ENCODE results near the gene SEZ6L2. TPM values are rescaled to one million over a fixed set of nuclear protein-coding genes. Genes with fewer than 3 reads are reported as not detected.

The SEZ6L2 gene
- total RNA-seq, 1 donor from 2014 or later = 29.1 TPM

- Mint-ChIP-seq H3K4me3 (peak overlapping the region; percentile 94), H3K4me1 (peaks cover 9% of the 10 kb centered on the region), H3K27ac (no peak overlapping the region), H3K36me3 (peaks cover 11% of the 10 kb centered on the region), H3K9me3 (no peaks in the 10 kb centered on the region), H3K27me3 (ENCODE audit: low read depth) (no peaks in the 10 kb centered on the region)
- no peak for TF ChIP-seq CTCF (IDR thresholded peaks at IDR 0.05; ENCODE audit: unreplicated experiment)
- DNase-seq (ENCODE audit: low spot score in 2 of 2, unreplicated experiment in 2 of 2) = no peak
Observed at GRCh38 chr16:29860218-29860617, 39.1 kb downstream of the SEZ6L2 start.

DNA sequence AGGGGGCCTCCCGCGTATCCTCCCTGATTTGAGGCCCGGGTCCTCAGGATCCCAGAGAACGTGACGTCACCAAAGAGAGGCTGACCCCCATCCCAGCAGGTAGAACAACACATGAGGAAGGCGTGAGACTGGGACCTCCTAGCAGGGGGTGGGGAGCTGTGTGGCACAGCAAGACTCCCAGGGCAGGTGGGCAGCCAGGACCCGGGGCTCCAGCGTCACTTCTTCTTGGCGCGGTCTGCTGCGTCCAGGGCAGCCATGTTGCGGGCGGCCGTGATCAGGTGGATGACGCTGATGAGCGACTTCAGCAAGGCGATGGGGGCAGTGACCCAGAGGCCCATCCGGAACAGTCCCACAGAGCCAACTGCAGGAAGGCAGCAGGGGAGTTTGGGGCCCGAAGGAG is 40.4 kb downstream of the SEZ6L2 start:
- no peaks in the 10 kb centered on the region for H3K27me3 Mint-ChIP-seq (ENCODE audit: low read depth)
- no peaks in the 10 kb centered on the region for H3K9me3 Mint-ChIP-seq
- H3K4me1 Mint-ChIP-seq = peaks cover 9% of the 10 kb centered on the region
- H3K4me3 Mint-ChIP-seq = no peak overlapping the region
- peaks cover 11% of the 10 kb centered on the region for H3K36me3 Mint-ChIP-seq
- no peak overlapping the region for H3K27ac Mint-ChIP-seq
- TF ChIP-seq CTCF (IDR thresholded peaks at IDR 0.05; ENCODE audit: unreplicated experiment) = no peak
- DNase-seq (ENCODE audit: low spot score in 2 of 2, unreplicated experiment in 2 of 2) = no peak

- Mint-ChIP-seq H3K4me3 (no peak overlapping the region), H3K27ac (no peak overlapping the region), H3K27me3 (ENCODE audit: low read depth) (no peaks in the 10 kb centered on the region), H3K4me1 (peaks cover 8% of the 10 kb centered on the region), H3K9me3 (no peaks in the 10 kb centered on the region), H3K36me3 (peaks cover 11% of the 10 kb centered on the region)
- no peak for DNase-seq (ENCODE audit: low spot score in 2 of 2, unreplicated experiment in 2 of 2)
- no peak for TF ChIP-seq CTCF (IDR thresholded peaks at IDR 0.05; ENCODE audit: unreplicated experiment)
Observed at GRCh38 chr16:29858149-29858849, 41.1 kb downstream of the SEZ6L2 start.

DNA sequence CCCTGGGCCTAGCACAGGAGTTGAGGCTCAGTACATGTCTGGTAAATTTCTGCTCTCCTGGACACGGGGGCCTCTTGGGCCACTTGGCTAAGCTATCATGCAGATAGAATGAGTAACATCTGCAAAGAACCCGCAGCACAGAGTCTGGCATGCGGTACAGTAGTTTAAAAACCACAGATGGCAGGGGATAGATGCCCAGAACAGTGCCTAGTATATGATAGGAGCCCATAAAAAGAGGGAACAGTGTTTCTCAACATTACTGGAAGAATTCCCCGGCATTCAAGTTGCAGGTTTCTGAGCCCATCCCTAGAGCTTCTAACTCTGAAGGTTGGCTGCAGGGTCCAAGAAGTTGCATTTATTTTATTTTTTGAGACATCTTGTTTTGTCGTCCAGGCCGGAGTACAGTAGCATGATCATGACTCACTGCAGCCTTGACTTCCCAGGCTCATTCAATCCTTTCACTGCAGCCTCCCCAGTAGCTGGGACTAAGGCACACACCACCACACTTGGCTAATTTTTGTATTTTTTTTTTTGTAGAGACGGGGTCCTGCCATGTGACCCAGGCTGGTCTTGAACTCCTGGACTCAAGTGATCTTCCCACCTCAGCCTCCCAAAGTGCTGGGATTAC is 42.1 kb downstream of the SEZ6L2 start:
- TF ChIP-seq CTCF (IDR thresholded peaks at IDR 0.05; ENCODE audit: unreplicated experiment) = no peak
- Mint-ChIP-seq H3K4me3 (no peak overlapping the region), H3K27me3 (ENCODE audit: low read depth) (no peaks in the 10 kb centered on the region), H3K9me3 (no peaks in the 10 kb centered on the region), H3K36me3 (peaks cover 11% of the 10 kb centered on the region), H3K27ac (no peak overlapping the region), H3K4me1 (peaks cover 6% of the 10 kb centered on the region)
- no peak for DNase-seq (ENCODE audit: low spot score in 2 of 2, unreplicated experiment in 2 of 2)

DNA sequence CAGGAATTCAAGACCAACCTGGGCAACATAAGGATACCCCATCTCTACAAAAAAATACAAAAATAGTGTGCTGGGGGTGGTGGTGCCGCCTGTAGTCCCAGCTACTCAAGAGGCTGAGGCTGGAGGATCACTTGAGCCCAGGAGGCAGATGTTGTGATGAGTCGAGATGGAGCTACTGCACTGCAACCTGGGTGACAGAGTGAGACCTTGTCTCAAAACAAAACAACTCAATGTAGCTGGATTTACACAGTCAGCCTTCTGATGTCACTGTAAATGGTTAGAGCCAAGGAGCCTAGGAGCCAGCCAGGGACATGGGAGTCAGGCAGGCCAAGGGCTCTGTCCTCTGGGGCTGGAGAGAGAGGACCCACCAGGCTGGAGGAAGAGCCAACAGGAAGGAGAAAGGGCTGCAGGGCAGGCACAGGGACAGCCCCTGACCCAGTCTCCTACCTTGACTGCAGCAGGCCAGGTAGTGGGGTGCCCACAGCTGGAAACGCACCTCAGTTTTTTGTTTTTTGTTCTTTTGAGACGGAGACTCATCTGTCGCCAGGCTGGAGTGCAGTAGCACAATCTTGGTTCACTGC is 44.7 kb downstream of the SEZ6L2 start:
- TF ChIP-seq CTCF (IDR thresholded peaks at IDR 0.05; ENCODE audit: unreplicated experiment) = no peak
- peaks cover 6% of the 10 kb centered on the region for H3K36me3 Mint-ChIP-seq
- DNase-seq (ENCODE audit: low spot score in 2 of 2, unreplicated experiment in 2 of 2) = no peak
- H3K9me3 Mint-ChIP-seq = no peaks in the 10 kb centered on the region
- H3K4me1 Mint-ChIP-seq = peaks cover 6% of the 10 kb centered on the region
- no peaks in the 10 kb centered on the region for H3K27me3 Mint-ChIP-seq (ENCODE audit: low read depth)
- no peak overlapping the region for H3K27ac Mint-ChIP-seq
- H3K4me3 Mint-ChIP-seq = no peak overlapping the region

Measured in mesothelial cell of epicardium (in vitro differentiated cells).